OCI-LY1 (cell line): ENCODE data around the gene CACNG5.

Experiments
- EZH2 ChIP-seq: fragments of 200-600 bp; sonication (generic), shearing (Covaris generic); IDR thresholded peaks from 2 replicates; pipeline ENCODE4 v1.8.0; 2017; ENCODE audit warnings: borderline replicate concordance, mixed run types, mild to moderate bottlenecking, antibody characterized with exemption, low read length, moderate library complexity, mixed read lengths
- TF ChIP-seq, protein P1 (sequence below): fragments of 200-600 bp; sonication (generic), shearing (Covaris generic); IDR thresholded peaks from 2 replicates; pipeline ENCODE4 v1.5.1; 2017; ENCODE audit warnings: mild to moderate bottlenecking, antibody characterized with exemption, low read length, moderate library complexity, mixed read lengths

DNA sequence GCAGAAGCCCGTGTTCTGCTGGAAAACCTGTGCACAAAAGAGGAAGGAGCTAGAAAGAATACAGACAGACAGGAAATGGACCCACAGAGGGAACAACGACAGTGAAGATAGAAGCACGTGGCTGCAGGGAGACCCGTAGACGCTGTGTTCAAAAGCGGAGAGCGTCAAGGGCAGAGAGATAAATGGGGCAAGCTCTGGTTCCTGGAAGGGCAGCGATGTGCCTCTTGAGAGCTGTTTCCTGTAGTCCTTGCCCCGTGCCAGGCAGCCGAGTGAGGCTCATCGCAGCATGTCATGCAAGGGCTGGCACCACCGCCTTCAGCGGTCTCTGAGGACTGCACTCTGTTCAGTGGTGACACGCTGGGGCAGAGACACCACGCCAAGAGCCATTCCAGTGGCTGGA, 43.6 kb upstream of the CACNG5 start:
- TF ChIP-seq, protein P1, sequence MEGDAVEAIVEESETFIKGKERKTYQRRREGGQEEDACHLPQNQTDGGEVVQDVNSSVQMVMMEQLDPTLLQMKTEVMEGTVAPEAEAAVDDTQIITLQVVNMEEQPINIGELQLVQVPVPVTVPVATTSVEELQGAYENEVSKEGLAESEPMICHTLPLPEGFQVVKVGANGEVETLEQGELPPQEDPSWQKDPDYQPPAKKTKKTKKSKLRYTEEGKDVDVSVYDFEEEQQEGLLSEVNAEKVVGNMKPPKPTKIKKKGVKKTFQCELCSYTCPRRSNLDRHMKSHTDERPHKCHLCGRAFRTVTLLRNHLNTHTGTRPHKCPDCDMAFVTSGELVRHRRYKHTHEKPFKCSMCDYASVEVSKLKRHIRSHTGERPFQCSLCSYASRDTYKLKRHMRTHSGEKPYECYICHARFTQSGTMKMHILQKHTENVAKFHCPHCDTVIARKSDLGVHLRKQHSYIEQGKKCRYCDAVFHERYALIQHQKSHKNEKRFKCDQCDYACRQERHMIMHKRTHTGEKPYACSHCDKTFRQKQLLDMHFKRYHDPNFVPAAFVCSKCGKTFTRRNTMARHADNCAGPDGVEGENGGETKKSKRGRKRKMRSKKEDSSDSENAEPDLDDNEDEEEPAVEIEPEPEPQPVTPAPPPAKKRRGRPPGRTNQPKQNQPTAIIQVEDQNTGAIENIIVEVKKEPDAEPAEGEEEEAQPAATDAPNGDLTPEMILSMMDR: no peak
- no peak for TF ChIP-seq EZH2
